Nephron (organoid): ENCODE measurements around the gene SLC34A1.

Experiments
- H3K27ac Mint-ChIP-seq, 3 experiments: 2 replicates each; pipeline ENCODE4 v1.8.0; 2020; ENCODE audit warnings: mixed read lengths in 3 of 3, mild to moderate bottlenecking in 2 of 3, moderate library complexity in 1 of 3
- H3K27me3 Mint-ChIP-seq: 2 replicates; pipeline ENCODE4 v1.8.0; 2021; ENCODE audit warnings: low read depth, mild to moderate bottlenecking, moderate library complexity, mixed read lengths
- H3K36me3 Mint-ChIP-seq: 2 replicates; pipeline ENCODE4 v1.8.0; 2020; ENCODE audit warnings: low read depth, mixed read lengths
- H3K4me1 Mint-ChIP-seq: 2 replicates; pipeline ENCODE4 v1.8.0; 2020; ENCODE audit warnings: mixed read lengths
- H3K4me3 Mint-ChIP-seq, 3 experiments: 2 replicates each; pipeline ENCODE4 v1.8.0; 2020; ENCODE audit warnings: mild to moderate bottlenecking in 3 of 3, mixed read lengths in 3 of 3, moderate library complexity in 2 of 3
- H3K9me3 Mint-ChIP-seq: 2 replicates; pipeline ENCODE4 v1.8.0; 2020; ENCODE audit warnings: mixed read lengths
- TF ChIP-seq, protein P1 (sequence below), 3 experiments: fragments of 200-600 bp; sonication (generic); IDR thresholded peaks; one replicate each; pipeline ENCODE4 v1.5.0; 2021; ENCODE audit warnings: antibody characterized with exemption in 3 of 3; ENCODE audit not compliant: unreplicated experiment in 3 of 3

The SLC34A1 gene

DNA sequence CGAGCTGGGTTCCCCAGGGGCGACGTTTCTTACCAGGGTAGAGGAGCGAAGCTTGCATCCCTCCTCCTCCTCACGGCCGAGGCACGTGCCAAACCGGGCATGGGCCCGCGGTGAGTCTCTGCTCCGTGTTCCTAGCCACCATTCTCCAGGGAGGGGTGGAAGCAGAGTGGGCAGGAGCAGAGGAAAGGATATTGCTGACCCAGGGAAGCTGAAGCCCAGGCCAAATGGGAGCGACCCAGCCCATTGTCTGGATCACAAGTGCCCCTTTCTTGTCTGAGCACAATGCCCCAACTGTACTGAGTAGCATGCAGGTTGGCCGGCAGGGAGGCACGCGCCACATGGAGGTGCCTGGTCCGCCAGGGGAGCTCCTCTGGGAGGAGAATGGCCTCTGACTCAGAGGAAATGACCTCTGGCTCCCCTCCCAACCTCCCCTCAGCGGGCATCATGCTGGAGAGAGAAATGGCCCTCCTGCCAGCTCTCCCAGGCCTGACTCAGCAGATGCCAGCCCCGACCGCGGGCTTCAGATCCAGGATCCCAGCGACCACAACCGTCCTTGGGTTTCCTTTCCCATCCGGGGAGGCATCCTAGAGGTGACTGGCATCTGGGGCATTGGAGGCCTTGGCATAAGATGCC, 63.5 kb downstream of the SLC34A1 start:
- peak overlapping the region; percentile 74 to 81 (median 77) for H3K4me3 Mint-ChIP-seq
- H3K9me3 Mint-ChIP-seq: no peaks in the 10 kb centered on the region
- TF ChIP-seq, protein P1, sequence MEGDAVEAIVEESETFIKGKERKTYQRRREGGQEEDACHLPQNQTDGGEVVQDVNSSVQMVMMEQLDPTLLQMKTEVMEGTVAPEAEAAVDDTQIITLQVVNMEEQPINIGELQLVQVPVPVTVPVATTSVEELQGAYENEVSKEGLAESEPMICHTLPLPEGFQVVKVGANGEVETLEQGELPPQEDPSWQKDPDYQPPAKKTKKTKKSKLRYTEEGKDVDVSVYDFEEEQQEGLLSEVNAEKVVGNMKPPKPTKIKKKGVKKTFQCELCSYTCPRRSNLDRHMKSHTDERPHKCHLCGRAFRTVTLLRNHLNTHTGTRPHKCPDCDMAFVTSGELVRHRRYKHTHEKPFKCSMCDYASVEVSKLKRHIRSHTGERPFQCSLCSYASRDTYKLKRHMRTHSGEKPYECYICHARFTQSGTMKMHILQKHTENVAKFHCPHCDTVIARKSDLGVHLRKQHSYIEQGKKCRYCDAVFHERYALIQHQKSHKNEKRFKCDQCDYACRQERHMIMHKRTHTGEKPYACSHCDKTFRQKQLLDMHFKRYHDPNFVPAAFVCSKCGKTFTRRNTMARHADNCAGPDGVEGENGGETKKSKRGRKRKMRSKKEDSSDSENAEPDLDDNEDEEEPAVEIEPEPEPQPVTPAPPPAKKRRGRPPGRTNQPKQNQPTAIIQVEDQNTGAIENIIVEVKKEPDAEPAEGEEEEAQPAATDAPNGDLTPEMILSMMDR (IDR thresholded peaks at IDR 0.05; ENCODE audit: unreplicated experiment in 3 of 3): no peak
- no peak overlapping the region for H3K27ac Mint-ChIP-seq
- H3K27me3 Mint-ChIP-seq: peaks cover 25% of the 10 kb centered on the region
- H3K4me1 Mint-ChIP-seq: peaks cover 33% of the 10 kb centered on the region
- H3K36me3 Mint-ChIP-seq: no peaks in the 10 kb centered on the region
